Muscle of arm (tissue), 12 donors: Measurements from ENCODE around the gene TMEM80. TPM values are rescaled to one million over a fixed set of nuclear protein-coding genes. Genes with fewer than 3 reads are reported as not detected.
"Not testable (repeated sequence)": the region's sequence is repeated elsewhere in the genome, so short reads cannot be mapped to it uniquely, and the experiment has no call there.

Experiments used
- DNase-seq: peaks from one replicate; pipeline ENCODE4 v3.0.0-alpha.2; 2013
- polyA plus RNA-seq, 12 donors: library from polyadenylated mRNA; unstranded; fragments of 120-200 nt; gene quantifications; one replicate each; pipeline ENCODE4 v1.2.1, GENCODE V29; 2013; ENCODE audit not compliant: insufficient read length in 12 of 12

TMEM80 gene
- polyA plus RNA-seq, 12 donors = 13.0 to 34.8 (median 18.9) TPM; not detected in 1

DNA sequence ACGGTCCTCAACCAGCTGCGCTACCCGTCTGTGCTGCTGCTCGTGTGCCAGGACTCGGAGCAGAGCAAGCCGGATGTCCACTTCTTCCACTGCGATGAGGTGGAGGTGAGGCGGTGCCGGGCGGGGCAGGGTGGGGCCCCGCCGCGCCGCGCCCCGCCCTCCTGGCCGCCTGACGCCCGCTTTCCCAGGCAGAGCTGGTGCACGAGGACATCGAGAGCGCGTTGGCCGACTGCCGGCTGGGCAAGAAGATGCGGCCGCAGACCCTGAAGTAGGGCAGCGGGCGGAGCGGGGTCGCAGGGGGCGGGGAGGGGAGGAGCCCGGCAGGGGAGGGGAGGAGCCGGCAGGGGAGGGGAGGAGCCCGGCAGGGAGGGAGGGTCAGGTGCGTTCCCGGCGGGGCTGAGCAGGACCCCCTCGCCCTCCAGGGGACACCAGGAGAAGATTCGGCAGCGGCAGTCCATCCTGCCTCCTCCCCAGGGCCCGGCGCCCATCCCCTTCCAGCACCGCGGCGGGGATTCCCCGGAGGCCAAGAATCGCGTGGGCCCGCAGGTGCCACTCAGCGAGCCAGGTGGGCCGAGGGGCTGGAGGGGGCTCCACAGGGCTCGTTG is 25.1 kb downstream of the TMEM80 start:
- DNase-seq = no peak

DNA sequence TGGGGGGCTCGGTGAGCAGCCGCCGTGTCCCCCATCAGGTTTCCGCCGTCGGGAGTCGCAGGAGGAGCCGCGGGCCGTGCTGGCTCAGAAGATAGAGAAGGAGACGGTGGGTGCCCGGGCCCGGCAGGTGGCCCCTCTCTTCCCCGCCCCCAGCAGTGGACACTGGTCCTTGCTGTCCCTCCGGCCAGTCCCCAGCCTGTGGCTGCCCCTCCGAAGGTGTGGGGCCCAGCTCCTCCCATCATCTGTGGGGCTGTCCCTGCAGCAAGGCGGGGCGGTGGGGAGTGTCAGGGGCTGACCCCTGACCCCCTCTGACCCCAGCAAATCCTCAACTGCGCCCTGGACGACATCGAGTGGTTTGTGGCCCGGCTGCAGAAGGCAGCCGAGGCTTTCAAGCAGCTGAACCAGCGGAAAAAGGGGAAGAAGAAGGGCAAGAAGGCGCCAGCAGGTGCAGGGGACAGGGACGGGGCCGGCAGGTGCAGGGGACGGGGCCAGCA is 25.7 kb downstream of the TMEM80 start:
- no peak for DNase-seq

DNA sequence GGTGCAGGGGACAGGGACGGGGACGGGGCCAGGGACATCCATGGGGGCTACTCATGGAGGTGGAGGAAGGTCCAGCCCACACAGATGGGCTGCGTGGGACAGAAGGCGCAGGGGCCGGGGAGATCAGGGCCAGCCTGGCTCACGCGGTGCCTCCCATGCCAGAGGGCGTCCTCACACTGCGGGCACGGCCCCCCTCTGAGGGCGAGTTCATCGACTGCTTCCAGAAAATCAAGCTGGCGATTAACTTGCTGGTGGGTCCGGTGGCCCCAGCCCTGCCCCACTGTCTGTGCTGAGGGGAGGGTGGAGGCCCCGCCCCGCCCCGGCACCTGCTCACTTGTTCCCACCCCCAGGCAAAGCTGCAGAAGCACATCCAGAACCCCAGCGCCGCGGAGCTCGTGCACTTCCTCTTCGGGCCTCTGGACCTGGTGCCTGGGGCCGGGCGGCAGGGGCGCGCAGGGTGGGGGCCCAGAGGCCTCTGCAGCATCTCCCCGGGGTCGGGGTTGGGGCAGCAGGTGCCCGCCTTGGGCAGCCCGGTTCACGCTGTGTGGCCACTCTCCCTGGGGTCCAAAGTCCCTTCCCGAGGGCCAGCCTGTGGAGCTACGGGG is 26.2 kb downstream of the TMEM80 start:
- DNase-seq = no peak

DNA sequence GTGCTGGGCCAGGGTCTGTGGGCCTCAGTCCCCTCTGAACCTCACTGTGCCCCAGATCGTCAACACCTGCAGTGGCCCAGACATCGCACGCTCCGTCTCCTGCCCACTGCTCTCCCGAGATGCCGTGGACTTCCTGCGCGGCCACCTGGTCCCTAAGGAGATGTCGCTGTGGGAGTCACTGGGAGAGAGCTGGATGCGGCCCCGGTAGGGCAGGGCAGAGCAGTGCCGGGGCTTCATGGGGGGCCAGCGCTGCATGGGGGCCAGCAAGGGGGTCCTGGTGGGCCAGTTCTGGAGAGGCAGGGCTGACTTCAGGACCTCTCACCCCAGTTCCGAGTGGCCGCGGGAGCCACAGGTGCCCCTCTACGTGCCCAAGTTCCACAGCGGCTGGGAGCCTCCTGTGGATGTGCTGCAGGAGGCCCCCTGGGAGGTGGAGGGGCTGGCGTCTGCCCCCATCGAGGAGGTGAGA is 26.8 kb downstream of the TMEM80 start:
- DNase-seq = no peak

GRCh38 chr11:723120-723883 is 27.7 kb downstream of the TMEM80 start:
- DNase-seq = peak; percentile 59

GRCh38 chr11:724049-724777 is 28.6 kb downstream of the TMEM80 start:
- no peak for DNase-seq

DNA sequence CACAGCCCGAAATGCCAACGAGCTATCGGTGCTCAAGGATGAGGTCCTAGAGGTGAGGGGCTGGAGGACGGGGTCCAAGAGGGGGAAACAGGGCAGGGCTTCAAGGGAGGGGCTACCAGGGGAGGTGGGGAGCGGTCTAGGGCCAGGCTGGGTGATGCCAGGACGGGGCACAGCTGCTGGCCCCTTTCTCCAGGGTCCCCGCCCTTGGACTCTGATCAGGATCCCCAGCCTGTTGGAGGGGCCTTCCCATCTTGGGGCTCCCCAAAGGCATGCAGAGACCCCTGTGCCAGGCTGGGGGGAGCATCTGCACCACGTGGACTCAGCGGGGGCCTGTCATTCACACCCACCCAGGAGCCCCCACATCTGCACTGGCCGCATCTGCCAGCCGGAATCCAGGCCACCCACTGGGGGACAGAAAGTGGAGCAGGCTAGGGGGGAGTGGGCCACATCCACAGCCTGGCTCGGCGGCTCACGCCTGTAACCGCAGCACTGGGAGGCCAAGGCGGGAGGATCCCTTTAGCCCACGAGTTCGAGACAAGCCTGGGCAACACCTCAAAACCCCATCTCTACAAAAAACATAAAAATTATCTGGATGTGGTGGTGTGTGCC is 29.3 kb downstream of the TMEM80 start:
- DNase-seq = no peak

- DNase-seq = no peak
Observed at GRCh38 chr11:725624-726202, 30.1 kb downstream of the TMEM80 start.

DNA sequence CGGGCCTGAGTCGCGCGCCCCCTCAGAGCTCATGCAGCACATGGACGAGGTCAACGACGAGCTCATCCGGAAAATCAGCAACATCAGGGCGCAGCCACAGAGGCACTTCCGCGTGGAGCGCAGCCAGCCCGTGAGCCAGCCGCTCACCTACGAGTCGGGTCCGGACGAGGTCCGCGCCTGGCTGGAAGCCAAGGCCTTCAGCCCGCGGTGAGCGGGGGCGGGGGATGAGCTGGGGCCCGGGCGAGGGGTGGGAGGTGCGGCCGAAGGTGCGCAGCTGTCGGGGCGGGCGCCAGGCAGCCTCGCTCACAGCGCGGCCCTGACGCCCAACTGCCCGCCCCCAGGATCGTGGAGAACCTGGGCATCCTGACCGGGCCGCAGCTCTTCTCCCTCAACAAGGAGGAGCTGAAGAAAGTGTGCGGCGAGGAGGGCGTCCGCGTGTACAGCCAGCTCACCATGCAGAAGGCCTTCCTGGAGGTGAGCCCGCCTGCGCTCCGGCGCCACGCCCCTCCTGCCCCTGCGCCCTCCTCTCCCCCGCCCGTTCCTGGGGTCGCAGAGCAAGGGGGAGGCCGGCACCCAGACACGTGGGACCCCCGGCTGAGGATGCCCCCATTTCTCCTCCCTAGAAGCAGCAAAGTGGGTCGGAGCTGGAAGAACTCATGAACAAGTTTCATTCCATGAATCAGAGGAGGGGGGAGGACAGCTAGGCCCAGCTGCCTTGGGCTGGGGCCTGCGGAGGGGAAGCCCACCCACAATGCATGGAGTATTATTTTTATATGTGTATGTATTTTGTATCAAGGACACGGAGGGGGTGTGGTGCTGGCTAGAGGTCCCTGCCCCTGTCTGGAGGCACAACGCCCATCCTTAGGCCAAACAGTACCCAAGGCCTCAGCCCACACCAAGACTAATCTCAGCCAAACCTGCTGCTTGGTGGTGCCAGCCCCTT is 30.9 kb downstream of the TMEM80 start:
- no peak for DNase-seq

DNA sequence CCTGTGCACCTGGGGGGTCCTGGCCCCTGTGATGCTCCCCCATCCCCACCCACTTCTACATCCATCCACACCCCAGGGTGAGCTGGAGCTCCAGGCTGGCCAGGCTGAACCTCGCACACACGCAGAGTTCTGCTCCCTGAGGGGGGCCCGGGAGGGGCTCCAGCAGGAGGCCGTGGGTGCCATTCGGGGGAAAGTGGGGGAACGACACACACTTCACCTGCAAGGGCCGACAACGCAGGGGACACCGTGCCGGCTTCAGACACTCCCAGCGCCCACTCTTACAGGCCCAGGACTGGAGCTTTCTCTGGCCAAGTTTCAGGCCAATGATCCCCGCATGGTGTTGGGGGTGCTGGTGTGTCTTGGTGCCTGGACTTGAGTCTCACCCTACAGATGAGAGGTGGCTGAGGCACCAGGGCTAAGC is 31.7 kb downstream of the TMEM80 start:
- no peak for DNase-seq

GRCh38 chr11:727859-728748 is 32.5 kb downstream of the TMEM80 start:
- DNase-seq = no peak

GRCh38 chr11:728901-729491 is 33.4 kb downstream of the TMEM80 start:
- DNase-seq = no peak

- no peak for DNase-seq
Observed at GRCh38 chr11:729492-730074, 34.0 kb downstream of the TMEM80 start.

GRCh38 chr11:733072-733471 is 37.5 kb downstream of the TMEM80 start:
- DNase-seq = no peak

GRCh38 chr11:734541-734940 is 38.9 kb downstream of the TMEM80 start:
- not testable (repeated sequence) for DNase-seq

DNA sequence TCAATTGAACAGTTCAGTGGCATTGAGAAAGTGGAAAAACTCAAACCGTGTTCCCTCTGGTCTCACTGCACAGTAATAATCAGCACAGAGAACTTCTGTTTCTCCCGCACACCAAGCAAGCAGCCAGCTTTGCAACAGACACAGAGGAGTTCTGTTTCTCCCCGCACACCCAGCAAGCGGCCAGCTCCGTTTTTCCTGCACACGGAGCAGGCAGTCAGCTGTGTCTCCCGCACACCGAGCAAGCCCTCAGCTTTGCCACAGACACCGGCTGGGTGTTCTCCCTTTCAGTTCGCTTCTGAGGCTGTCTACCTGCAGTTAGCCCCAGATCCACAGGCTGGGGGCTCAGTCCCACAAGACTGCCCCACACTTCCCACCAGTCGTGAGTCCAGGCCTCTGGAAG is 41.8 kb downstream of the TMEM80 start:
- no peak for DNase-seq

GRCh38 chr11:737899-738298 is 42.3 kb downstream of the TMEM80 start:
- not testable (repeated sequence) for DNase-seq

DNA sequence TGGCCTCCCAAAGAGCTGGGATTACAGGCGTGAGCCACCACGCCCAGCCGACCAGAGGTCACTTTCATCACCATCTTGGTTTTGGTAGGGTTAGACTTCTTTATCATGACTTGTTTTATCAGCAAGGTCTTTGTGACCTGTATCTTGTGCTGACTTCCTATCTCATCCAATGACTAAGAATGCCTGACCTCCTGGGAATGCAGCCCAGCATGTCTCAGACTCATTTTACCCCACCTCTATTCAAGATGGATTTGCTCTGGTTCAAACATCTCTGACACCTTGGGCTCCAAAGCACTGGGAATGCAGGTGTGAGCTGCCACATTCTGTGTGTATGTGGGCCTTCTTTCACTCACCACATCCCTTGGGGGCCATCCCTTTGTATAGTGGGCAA is 46.5 kb downstream of the TMEM80 start:
- no peak for DNase-seq
